K562 (cell line): ENCODE measurements around the gene ARHGEF1. TPM values are rescaled to one million over a fixed set of nuclear protein-coding genes. Genes with fewer than 3 reads are reported as not detected.
A peak's percentile ranks its signal among the peaks of the same experiment; 100 is the strongest.

Experiments
- ATAC-seq: fragments of 200-7000 bp; cut with Tn5 transposase; 3 replicates; pipeline ENCODE4 v1.9.1; 2020; ENCODE audit warnings: moderate library complexity
- BruUV-seq: library from RNA; stranded (reverse); fragments of 400-500 nt; replicated peaks from 2 replicates; lab custom pipeline; 2021; lab: Mats Ljungman, UMichigan
- CTCF ChIA-PET: fragments of 300-600 bp; formaldehyde crosslinking; extraction: SDS; loops from one replicate; lab custom pipeline; 2021; ENCODE audit warnings: low intra/inter-chr PET ratio; lab: Yijun Ruan, JAX
- POLR2A ChIA-PET: fragments of 300-600, 350-650 bp; sonication (Branson Sonifier 250); formaldehyde crosslinking; extraction: SDS; loops from one replicate; lab custom pipeline; 2021; ENCODE audit warnings: antibody characterized with exemption, inconsistent platforms; lab: Yijun Ruan, JAX
- DNase-seq, 4 experiments: peaks; one replicate each; pipeline versions ENCODE4 v3.0.0 to v3.0.0-alpha.2; 2011 to 2018; ENCODE audit warnings: low spot score in 3 of 4, mixed read lengths in 3 of 4; ENCODE audit errors: extremely low read depth in 1 of 4
- FAIRE-seq: peaks from 2 replicates; lab custom pipeline; 2011; peaks lifted over from hg19 to GRCh38; lab: Jason Lieb, UNC
- H2AFZ ChIP-seq: 2 replicates; pipeline ENCODE4 v1.6.0; 2011; ENCODE audit warnings: low read depth, low read length, control low read depth, inconsistent platforms
- H3K27ac ChIP-seq: fragments of 200-600 bp; 3 replicates; pipeline ENCODE4 v1.8.0; 2011; ENCODE audit warnings: low read depth, mild to moderate bottlenecking, control low read depth, inconsistent platforms, low read length, moderate library complexity, mixed read lengths; ENCODE audit errors: extremely low read depth
- H3K27me3 ChIP-seq, 2 experiments: fragments of 300-600 bp in 1 of 2; 2 replicates in 1 of 2; 3 replicates in 1 of 2; pipeline versions ENCODE4 v1.6.0 to v1.8.0; 2011; ENCODE audit warnings: inconsistent platforms in 2 of 2, low read length in 2 of 2, mild to moderate bottlenecking in 1 of 2, mixed read lengths in 1 of 2, moderate library complexity in 1 of 2; ENCODE audit not compliant: control insufficient read depth in 2 of 2, insufficient read depth in 2 of 2
- H3K36me3 ChIP-seq: fragments of 300-600 bp; 3 replicates; pipeline ENCODE4 v1.8.0; 2011; ENCODE audit warnings: mild to moderate bottlenecking, low read length, inconsistent platforms; ENCODE audit not compliant: control insufficient read depth, insufficient read depth
- H3K4me1 ChIP-seq, 2 experiments: fragments of 200-600 bp in 1 of 2; replicated peaks in 1 of 2; 2 replicates in 1 of 2; 3 replicates in 1 of 2; pipeline versions ENCODE4 v1.5.1 to v1.8.0; 2011; ENCODE audit warnings: inconsistent platforms in 2 of 2, low read length in 2 of 2, mild to moderate bottlenecking in 1 of 2, mixed read lengths in 1 of 2, moderate library complexity in 1 of 2; ENCODE audit not compliant: control insufficient read depth in 2 of 2, insufficient read depth in 2 of 2
- H3K4me2 ChIP-seq: 2 replicates; pipeline ENCODE4 v1.6.1; 2011; ENCODE audit warnings: low read length, control low read depth, inconsistent platforms, mixed read lengths; ENCODE audit not compliant: insufficient read depth
- H3K4me3 ChIP-seq: fragments of 200-600 bp; sonication (generic), shearing (Covaris generic); 2 replicates; pipeline ENCODE4 v1.5.1; 2016; ENCODE audit warnings: control low read depth, inconsistent platforms
- H3K79me2 ChIP-seq: fragments of 200-600 bp; 3 replicates; pipeline ENCODE4 v1.8.0; 2011; ENCODE audit warnings: low read length, inconsistent platforms; ENCODE audit not compliant: control insufficient read depth, insufficient read depth
- H3K9ac ChIP-seq, 2 experiments: 2 replicates each; pipeline versions ENCODE4 v1.6.0 to v1.6.1; 2011; ENCODE audit warnings: low read depth in 2 of 2, low read length in 2 of 2, control low read depth in 1 of 2, inconsistent platforms in 1 of 2, mild to moderate bottlenecking in 1 of 2, mixed read lengths in 1 of 2; ENCODE audit not compliant: insufficient read depth in 1 of 2
- H3K9me1 ChIP-seq: one replicate; pipeline ENCODE4 v1.6.0; 2011; ENCODE audit warnings: inconsistent platforms, mild to moderate bottlenecking, low read length, moderate library complexity; ENCODE audit not compliant: control insufficient read depth, insufficient read depth
- H3K9me3 ChIP-seq: replicated peaks from 2 replicates; pipeline ENCODE4 v1.5.1; 2011; ENCODE audit warnings: low read depth, low read length, inconsistent platforms; ENCODE audit not compliant: control insufficient read depth, insufficient read depth
- H4K20me1 ChIP-seq: replicated peaks from 2 replicates; pipeline ENCODE4 v1.6.1; 2011; ENCODE audit warnings: low read length, inconsistent platforms, mixed read lengths; ENCODE audit not compliant: control insufficient read depth, insufficient read depth
- CCAR2 ChIP-seq: fragments of 200-400 bp; formaldehyde crosslinking; IDR thresholded peaks from 2 replicates; pipeline ENCODE4 v1.6.1; 2017; ENCODE audit warnings: mild to moderate bottlenecking, low read depth, low read length
- CSDE1 ChIP-seq, 2 experiments: fragments of 450-650 bp; IDR thresholded peaks; 2 replicates each; pipeline ENCODE4 v1.6.1; 2016; ENCODE audit warnings: mild to moderate bottlenecking in 1 of 2
- RBFOX2 ChIP-seq: fragments of 200-400 bp; formaldehyde crosslinking; IDR thresholded peaks from 2 replicates; pipeline ENCODE4 v1.6.1; 2017; ENCODE audit warnings: low read depth, mild to moderate bottlenecking, low read length, moderate library complexity
- SNRNP70 ChIP-seq: fragments of 200-400 bp; formaldehyde crosslinking; optimal IDR thresholded peaks from 2 replicates; pipeline ENCODE3; 2017; ENCODE audit warnings: low read depth, low read length
- SP1 ChIP-seq: sonication (generic); formaldehyde crosslinking; IDR thresholded peaks from 2 replicates; pipeline ENCODE4 v1.8.1; 2022; ENCODE audit warnings: mild to moderate bottlenecking, missing genetic modification reagents
- TFAM ChIP-seq: fragments of 250-450 bp; sonication (Bioruptor Pico); conservative IDR thresholded peaks from 2 replicates; pipeline ENCODE4 v1.5.0; 2021; ENCODE audit warnings: mild to moderate bottlenecking, moderate library complexity
- ZNF551 ChIP-seq: fragments of 250-450 bp; sonication (Bioruptor Pico); IDR thresholded peaks from 2 replicates; pipeline ENCODE4 v1.5.0; 2021; ENCODE audit warnings: mild to moderate bottlenecking, moderate library complexity
- ZNF655 ChIP-seq: fragments of 250-450 bp; sonication (Bioruptor Pico); IDR thresholded peaks from 2 replicates; pipeline ENCODE4 v1.5.0; 2021
- WGBS: fragments of 100-300 bp; shearing (Covaris generic); methylation state at CpG from one replicate; pipeline ENCODE4 v1.1.6; 2016; ENCODE audit warnings: low coverage, mixed read lengths; ENCODE audit not compliant: insufficient coverage; ENCODE audit errors: missing lambda C conversion rate; 5-methylcytosine and 5-hydroxymethylcytosine counted together
- in situ Hi-C: fragments of 300-500 bp; cut with MboI; formaldehyde crosslinking; loops from 4 replicates; pipeline ENCODE4 v1.15.0; 2018; ENCODE audit warnings: inconsistent platforms, mixed read lengths
- intact Hi-C: fragments of 100-400 bp; cut with micrococcal nuclease; formaldehyde crosslinking; loops from 2 replicates; pipeline ENCODE4 v1.14.2; 2022
- polyA plus RNA-seq, 8 experiments: library from polyadenylated mRNA; depleted of rRNA in 4 of 8; stranded (reverse) in 5 of 8; unstranded in 3 of 8; fragments of >200 nt; fragmentation: Nextera tagmentation in 2 of 8; fragmentation: Illumina TruSeq in 1 of 8; extraction: Ambion mirVana in 2 of 8; extraction: Trizol in 1 of 8; gene quantifications; 2 replicates each; pipeline versions ENCODE4 v1.2.1 to v1.2.3, GENCODE V29; 2011 to 2014; ENCODE audit warnings: inconsistent platforms in 1 of 8, missing spikeins in 1 of 8
- total RNA-seq, 7 experiments: library from RNA; depleted of rRNA in 6 of 7; stranded (reverse); fragments of >200 nt in 6 of 7; fragmentation: Illumina TruSeq in 2 of 7; extraction: Trizol in 2 of 7; gene quantifications; 2 replicates each; pipeline versions ENCODE4 v1.2.1 to v1.2.3, GENCODE V29; 2011 to 2021; ENCODE audit warnings: low replicate concordance in 1 of 7
- TF ChIP-seq, protein P1 (sequence below): fragments of 450-650 bp; IDR thresholded peaks from 2 replicates; pipeline ENCODE4 v1.6.1; 2017; ENCODE audit warnings: mild to moderate bottlenecking, moderate library complexity

The ARHGEF1 gene
- total and polyA plus RNA-seq, 9 of the 15 experiments (the other 6 are each of a cell fraction or from before 2014, with no cell fraction given) = 1.9 to 149 (median 29.8) TPM

DNA sequence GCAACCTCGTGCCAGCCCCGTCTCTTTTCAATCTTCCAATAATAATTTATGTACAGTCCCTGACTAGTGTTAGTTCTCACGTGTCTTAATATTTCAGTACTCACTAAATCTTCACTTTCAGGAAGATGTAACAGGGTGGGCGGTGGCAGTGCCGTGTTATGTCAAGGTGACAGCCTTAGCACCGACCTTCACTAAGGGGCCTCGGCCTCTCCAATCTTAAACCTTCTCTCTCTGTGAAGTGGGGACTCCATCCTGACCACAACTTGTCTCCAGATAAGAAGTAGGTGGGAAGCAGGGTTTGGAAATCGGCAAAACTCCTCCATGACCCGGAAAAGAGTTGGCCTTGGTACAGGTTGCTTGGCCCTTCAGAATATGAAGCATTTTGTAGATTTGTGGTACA lies 21.1 kb upstream of the ARHGEF1 start:
- FAIRE-seq (no peak), DNase-seq (no peak), ATAC-seq (no peak)
- Histone ChIP-seq H3K27ac (peak overlapping the region; percentile 99), H3K4me2 (peak overlapping the region; percentile 95), H3K9me1 (peaks cover 8% of the 10 kb centered on the region), H3K4me1 (peaks cover 30% of the 10 kb centered on the region in 2 experiments), H2AFZ (no peak overlapping the region), H3K36me3 (peaks cover 60% of the 10 kb centered on the region), H3K27me3 (no peaks in the 10 kb centered on the region), H3K4me3 (peak overlapping the region; percentile 93; the same call in 1 of the 2 replicates), H4K20me1 (peaks cover 34% of the 10 kb centered on the region), H3K9me3 (no peaks in the 10 kb centered on the region), H3K9ac (peak overlapping the region; percentile 97 to 100), H3K79me2 (peaks cover 66% of the 10 kb centered on the region)
- TF ChIP-seq CSDE1 (IDR thresholded peaks at IDR 0.05) (no peak), CCAR2 (no peak), TFAM (CRISPR knock-in tag) (no peak), RBFOX2 (0 out of 2 replicates have a peak, but pooled peaks have one; percentile 3), SNRNP70 (no peak), ZNF551 (CRISPR knock-in tag) (no peak), SP1 (0 out of 2 replicates have a peak, but pooled peaks have one; percentile 30), ZNF655 (no peak)
- TF ChIP-seq, protein P1, sequence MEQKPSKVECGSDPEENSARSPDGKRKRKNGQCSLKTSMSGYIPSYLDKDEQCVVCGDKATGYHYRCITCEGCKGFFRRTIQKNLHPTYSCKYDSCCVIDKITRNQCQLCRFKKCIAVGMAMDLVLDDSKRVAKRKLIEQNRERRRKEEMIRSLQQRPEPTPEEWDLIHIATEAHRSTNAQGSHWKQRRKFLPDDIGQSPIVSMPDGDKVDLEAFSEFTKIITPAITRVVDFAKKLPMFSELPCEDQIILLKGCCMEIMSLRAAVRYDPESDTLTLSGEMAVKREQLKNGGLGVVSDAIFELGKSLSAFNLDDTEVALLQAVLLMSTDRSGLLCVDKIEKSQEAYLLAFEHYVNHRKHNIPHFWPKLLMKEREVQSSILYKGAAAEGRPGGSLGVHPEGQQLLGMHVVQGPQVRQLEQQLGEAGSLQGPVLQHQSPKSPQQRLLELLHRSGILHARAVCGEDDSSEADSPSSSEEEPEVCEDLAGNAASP = no peak
- 33% methylated on average over 9 of the region's 9 CpGs for WGBS
- intact Hi-C loops (loop anchor here (2.0 kb wide), 1 partner anchor 19 kb away; no protein-coding TSS in a partner anchor), in situ Hi-C loops (no loop called here)
- ChIA-PET POLR2A (interaction anchor here (0.9 to 3.2 kb wide), 5 partner anchors 9 to 170 kb away, joined by 3 to 54 read pairs (median 4); no protein-coding TSS in a partner anchor), CTCF (no interaction called here)
- BruUV-seq = no TSS peak
